Measurements from ENCODE around the gene COX14.

Gene COX14
- total RNA-seq: 9.7 to 21.5 (median 16.5) reads per million in 9 experiments

DNA sequence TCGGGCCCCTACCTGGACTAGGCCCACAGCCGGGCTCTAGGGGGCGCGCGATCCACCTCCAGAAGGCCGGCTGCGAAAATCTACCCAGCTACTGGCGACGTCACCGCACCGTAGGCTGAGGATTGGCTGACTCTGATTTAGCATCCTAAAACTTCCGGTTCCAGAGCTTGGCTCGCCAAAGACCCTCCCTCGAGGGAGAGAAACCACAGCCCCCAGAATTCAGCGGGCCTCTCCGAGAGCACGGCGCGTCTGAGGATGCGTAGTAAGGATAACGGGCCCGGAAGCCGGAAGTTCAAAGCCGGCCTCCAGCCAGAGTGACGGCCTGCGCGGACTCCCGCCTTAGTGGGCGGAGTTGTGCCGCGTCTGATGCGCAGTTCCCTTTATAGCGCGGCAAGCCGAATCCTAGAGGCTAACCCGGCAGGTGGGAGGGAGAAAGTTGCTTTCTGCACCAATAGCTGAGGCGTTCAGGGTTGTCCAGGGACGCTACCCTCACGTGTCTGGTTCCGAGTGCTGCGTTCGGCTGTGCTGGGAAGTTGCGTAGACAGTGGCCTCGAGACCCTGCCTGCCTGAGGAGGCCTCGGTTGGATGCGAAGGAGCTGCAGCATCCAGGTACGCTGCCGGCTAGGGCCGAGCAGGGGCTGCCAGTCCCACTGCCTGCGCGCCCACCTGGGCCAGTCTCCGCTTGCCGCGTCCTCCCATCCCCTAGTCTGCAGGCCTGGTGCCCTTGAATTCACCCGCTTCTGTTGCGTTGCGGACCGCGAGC is at the start of gene COX14:
TSS of gene COX14 (plus strand) at position 544 of the 763 bp plus-strand sequence. CDS start 7,808 bp downstream, outside the sequence.
- Mint-ChIP-seq H3K27ac (peak within 1 kb of the TSS; percentile 96 to 98), H3K9me3 (no peaks in the 10 kb centered on the region), H3K4me3 (peak within 1 kb of the TSS; percentile 94 to 99), H3K36me3 (ENCODE audit: insufficient read depth) (peaks cover 38% of the 10 kb centered on the region), H3K27me3 (no peaks in the 10 kb centered on the region), H3K4me1 (ENCODE audit: low read depth in 2 of 2) (peaks cover 28 to 34% of the 10 kb centered on the region in 2 donors)
- peak; percentile 98 to 99 (median 99) for DNase-seq
- ATAC-seq (replicated peaks): peak; percentile 81

DNA sequence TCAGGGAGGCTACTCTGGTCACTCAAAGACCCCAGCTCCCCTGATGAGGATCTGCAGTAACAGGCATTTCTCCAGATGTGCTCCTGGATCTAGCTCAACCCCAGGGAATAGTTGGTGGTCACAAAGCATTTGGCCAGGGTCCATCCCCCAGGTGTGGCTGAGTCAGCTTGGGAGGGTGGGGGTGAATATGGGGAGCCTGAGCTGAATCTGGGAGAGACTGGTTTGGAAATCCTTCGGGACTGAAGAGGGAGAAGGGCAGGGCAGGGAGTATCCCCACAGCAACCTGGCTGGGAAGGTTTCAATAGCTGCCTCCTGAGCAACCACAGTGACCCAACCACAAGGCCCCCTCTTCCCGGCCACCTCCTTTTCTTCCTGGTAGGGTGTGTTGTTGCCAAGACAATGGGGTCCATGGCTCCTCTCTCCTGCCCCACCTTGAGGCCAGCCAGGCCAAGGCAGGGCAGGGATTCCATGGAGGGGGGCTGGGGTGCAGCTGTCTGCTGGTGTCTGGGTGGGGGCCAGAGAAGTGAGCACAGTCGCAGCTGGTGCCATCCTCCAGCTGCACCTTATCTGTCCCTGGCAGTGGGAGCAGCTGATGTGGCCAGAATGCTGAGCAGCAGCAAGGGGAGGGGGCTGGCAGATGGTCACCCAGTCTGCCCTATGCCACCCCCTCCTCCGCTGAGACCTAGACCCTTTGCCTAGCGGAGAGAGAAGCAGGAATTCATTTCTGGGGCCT is 49.1 kb upstream of the COX14 start:
- peaks cover 3% of the 10 kb centered on the region for H3K36me3 Mint-ChIP-seq (ENCODE audit: insufficient read depth)
- no peak for DNase-seq
- no peak overlapping the region for H3K4me3 Mint-ChIP-seq
- H3K9me3 Mint-ChIP-seq: no peaks in the 10 kb centered on the region
- H3K27ac Mint-ChIP-seq: no peak overlapping the region
- H3K27me3 Mint-ChIP-seq: peaks cover 39 to 66% of the 10 kb centered on the region in 2 donors
- H3K4me1 Mint-ChIP-seq (ENCODE audit: low read depth in 2 of 2): peaks cover 6 to 8% of the 10 kb centered on the region in 2 donors
- no peak for ATAC-seq (replicated peaks)

DNA sequence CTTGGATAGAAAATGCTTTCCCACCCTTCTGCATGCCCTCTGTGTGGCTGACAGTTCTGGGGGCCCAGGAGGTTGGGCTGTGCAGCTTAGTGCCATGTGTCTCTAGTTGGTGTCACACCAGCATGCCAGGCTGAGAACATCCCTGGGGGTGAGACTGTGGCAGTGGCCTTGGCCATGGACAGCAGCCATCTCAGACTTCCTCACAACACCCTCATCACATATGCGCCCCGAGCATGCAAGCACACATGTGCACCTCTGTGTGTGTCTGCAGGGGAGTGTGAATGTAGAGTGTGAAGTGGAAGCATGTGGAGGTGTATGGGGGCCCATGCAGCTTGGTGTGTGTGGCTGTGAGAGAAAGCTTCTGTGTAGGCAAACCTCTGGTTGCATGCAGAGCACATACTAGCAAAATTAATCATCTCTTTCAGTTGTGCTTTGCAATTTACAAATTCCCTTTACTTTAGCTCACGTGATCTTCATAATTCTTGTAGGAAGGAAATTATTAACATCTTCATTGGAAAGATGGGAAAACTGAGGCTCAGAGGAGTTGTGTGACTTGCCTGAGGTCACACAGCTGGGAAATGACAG is 46.2 kb upstream of the COX14 start:
- DNase-seq (no peak), ATAC-seq (replicated peaks) (no peak)
- peaks cover 20 to 38% of the 10 kb centered on the region in 2 donors for H3K27me3 Mint-ChIP-seq

GRCh38 chr12:50066402-50066801 is 45.6 kb upstream of the COX14 start:
- ATAC-seq (replicated peaks) (peak; percentile 12), DNase-seq (no peak)
- H3K27me3 Mint-ChIP-seq: peaks cover 14 to 32% of the 10 kb centered on the region in 2 donors

More for the DNA sequence above, 46.2 kb upstream of the COX14 start:
- Mint-ChIP-seq H3K9me3 (no peaks in the 10 kb centered on the region), H3K27ac (no peak overlapping the region), H3K4me3 (no peak overlapping the region), H3K36me3 (ENCODE audit: insufficient read depth) (no peaks in the 10 kb centered on the region), H3K4me1 (ENCODE audit: low read depth in 2 of 2) (peaks cover 0 to 6% of the 10 kb centered on the region in 2 donors)

DNA sequence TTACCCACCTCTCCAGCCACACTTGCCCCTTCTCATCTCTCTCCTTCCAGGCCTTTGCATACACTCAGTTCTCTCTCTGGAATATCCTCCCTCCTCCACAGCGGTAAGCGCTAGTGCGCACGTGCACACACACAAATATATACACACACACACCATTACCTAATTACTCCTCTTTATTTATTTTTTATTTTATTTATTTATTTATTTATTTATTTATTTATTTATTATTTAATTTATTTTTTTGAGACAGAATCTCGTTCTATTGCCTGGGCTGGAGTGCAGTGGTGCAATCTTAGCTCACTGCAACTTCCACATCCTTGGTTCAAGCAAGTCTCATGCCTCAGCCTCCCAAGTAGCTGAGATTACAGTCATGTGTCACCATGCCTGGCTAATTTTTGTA is 43.0 kb upstream of the COX14 start:
- H3K36me3 Mint-ChIP-seq (ENCODE audit: insufficient read depth): no peaks in the 10 kb centered on the region
- ATAC-seq (replicated peaks): no peak
- no peak overlapping the region for H3K4me3 Mint-ChIP-seq
- no peaks in the 10 kb centered on the region for H3K9me3 Mint-ChIP-seq
- DNase-seq: no peak
- H3K27me3 Mint-ChIP-seq: peaks cover 0 to 7% of the 10 kb centered on the region in 2 donors
- H3K4me1 Mint-ChIP-seq (ENCODE audit: low read depth in 2 of 2): peaks cover 0 to 6% of the 10 kb centered on the region in 2 donors
- no peak overlapping the region for H3K27ac Mint-ChIP-seq

More at GRCh38 chr12:50066402-50066801, 45.6 kb upstream of the COX14 start:
- Mint-ChIP-seq H3K36me3 (ENCODE audit: insufficient read depth) (no peaks in the 10 kb centered on the region), H3K9me3 (no peaks in the 10 kb centered on the region), H3K4me1 (ENCODE audit: low read depth in 2 of 2) (peaks cover 0 to 6% of the 10 kb centered on the region in 2 donors), H3K4me3 (no peak overlapping the region), H3K27ac (no peak overlapping the region)

- no peak overlapping the region for H3K27ac Mint-ChIP-seq
Measured at GRCh38 chr12:50069539-50069938, 42.5 kb upstream of the COX14 start.

DNA sequence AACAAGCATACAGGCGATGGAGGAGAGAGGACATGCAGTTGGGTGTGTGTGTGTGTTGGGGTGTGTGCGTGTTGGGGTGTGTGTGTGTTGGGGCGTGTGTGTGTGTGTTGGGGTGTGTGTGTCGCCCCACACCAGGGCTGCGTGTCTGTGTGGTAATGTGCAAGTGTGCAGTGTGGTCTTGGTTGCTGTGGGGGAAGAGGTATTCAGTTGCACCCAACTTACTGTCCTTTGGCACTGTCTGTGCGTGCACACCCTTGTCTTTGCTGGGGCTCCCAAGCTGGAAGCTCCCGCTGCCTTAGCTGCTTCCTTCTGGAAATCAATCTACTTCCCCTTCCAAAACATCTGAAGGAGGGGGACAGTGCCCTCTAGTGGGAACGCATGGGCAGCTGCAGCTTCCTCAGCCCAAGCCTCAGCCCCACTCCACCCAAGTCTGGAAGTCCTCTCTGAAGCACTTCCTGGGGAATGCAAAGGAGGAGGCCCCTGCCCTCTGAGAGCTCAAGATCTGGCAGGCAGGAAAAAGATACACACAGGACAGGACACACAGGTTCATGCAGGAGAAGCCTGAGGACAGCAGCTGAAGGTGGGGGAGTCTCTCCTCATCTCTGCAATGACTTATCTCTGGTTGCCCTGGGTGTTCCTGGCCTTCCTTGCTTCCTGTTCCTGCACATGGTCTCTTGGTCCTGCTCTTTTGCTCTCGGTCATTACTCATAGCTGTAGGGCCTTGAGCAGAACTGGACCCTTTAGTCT is 41.5 kb upstream of the COX14 start:
- peaks cover 2% of the 10 kb centered on the region for H3K36me3 Mint-ChIP-seq (ENCODE audit: insufficient read depth)
- H3K27me3 Mint-ChIP-seq: peaks cover 0 to 9% of the 10 kb centered on the region in 2 donors
- H3K4me3 Mint-ChIP-seq: peak overlapping the region in 1 of 2 donors; percentile 11
- no peaks in the 10 kb centered on the region for H3K9me3 Mint-ChIP-seq
- DNase-seq (peak; percentile 56 to 59 (median 59)), ATAC-seq (replicated peaks) (peak; percentile 54)
- peaks cover 4 to 9% of the 10 kb centered on the region in 2 donors for H3K4me1 Mint-ChIP-seq (ENCODE audit: low read depth in 2 of 2)
- H3K27ac Mint-ChIP-seq: no peak overlapping the region

More at GRCh38 chr12:50069539-50069938, 42.5 kb upstream of the COX14 start:
- Mint-ChIP-seq H3K4me3 (no peak overlapping the region), H3K36me3 (ENCODE audit: insufficient read depth) (peaks cover 2% of the 10 kb centered on the region), H3K27me3 (peaks cover 0 to 2% of the 10 kb centered on the region in 2 donors), H3K9me3 (no peaks in the 10 kb centered on the region), H3K4me1 (ENCODE audit: low read depth in 2 of 2) (peaks cover 0 to 6% of the 10 kb centered on the region in 2 donors)
- ATAC-seq (replicated peaks) (no peak), DNase-seq (no peak)

GRCh38 chr12:50072198-50072907 is 39.7 kb upstream of the COX14 start:
- Mint-ChIP-seq H3K4me3 (no peak overlapping the region), H3K9me3 (no peaks in the 10 kb centered on the region), H3K4me1 (ENCODE audit: low read depth in 2 of 2) (peaks cover 4 to 9% of the 10 kb centered on the region in 2 donors), H3K27me3 (peaks cover 0 to 13% of the 10 kb centered on the region in 2 donors), H3K27ac (no peak overlapping the region), H3K36me3 (ENCODE audit: insufficient read depth) (peaks cover 2% of the 10 kb centered on the region)
- DNase-seq (no peak), ATAC-seq (replicated peaks) (no peak)

- DNase-seq (no peak), ATAC-seq (replicated peaks) (no peak)
- peaks cover 4 to 9% of the 10 kb centered on the region in 2 donors for H3K4me1 Mint-ChIP-seq (ENCODE audit: low read depth in 2 of 2)
- H3K9me3 Mint-ChIP-seq: no peaks in the 10 kb centered on the region
- peaks cover 2% of the 10 kb centered on the region for H3K36me3 Mint-ChIP-seq (ENCODE audit: insufficient read depth)
- peaks cover 5 to 21% of the 10 kb centered on the region in 2 donors for H3K27me3 Mint-ChIP-seq
- no peak overlapping the region for H3K27ac Mint-ChIP-seq
- no peak overlapping the region for H3K4me3 Mint-ChIP-seq
Measured at GRCh38 chr12:50073206-50073605, 38.8 kb upstream of the COX14 start.

DNA sequence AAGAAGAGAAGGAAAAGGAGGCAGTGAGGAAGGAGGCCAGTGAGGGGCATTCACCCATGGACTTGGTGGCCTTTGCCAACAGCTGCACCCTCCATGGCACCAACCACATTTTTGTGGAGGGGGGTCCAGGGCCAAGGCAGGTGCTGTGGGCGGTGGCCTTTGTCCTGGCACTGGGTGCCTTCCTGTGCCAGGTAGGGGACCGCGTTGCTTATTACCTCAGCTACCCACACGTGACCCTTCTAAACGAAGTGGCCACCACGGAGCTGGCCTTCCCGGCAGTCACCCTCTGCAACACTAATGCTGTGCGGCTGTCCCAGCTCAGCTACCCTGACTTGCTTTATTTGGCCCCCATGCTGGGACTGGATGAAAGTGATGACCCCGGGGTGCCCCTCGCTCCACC is 38.3 kb upstream of the COX14 start:
- H3K27ac Mint-ChIP-seq: no peak overlapping the region
- DNase-seq: no peak

GRCh38 chr12:50074936-50075807 is 36.9 kb upstream of the COX14 start:
- peaks cover 2% of the 10 kb centered on the region for H3K36me3 Mint-ChIP-seq (ENCODE audit: insufficient read depth)
- no peak overlapping the region for H3K4me3 Mint-ChIP-seq
- ATAC-seq (replicated peaks): peak; percentile 98
- H3K27me3 Mint-ChIP-seq: peaks cover 5 to 31% of the 10 kb centered on the region in 2 donors
- H3K27ac Mint-ChIP-seq: peak overlapping the region; percentile 64 to 78
- no peaks in the 10 kb centered on the region for H3K9me3 Mint-ChIP-seq
- DNase-seq: peak; percentile 75 to 78 (median 77)
- H3K4me1 Mint-ChIP-seq (ENCODE audit: low read depth in 2 of 2): peaks cover 4 to 7% of the 10 kb centered on the region in 2 donors

More for the DNA sequence above, 38.3 kb upstream of the COX14 start:
- H3K4me1 Mint-ChIP-seq (ENCODE audit: low read depth in 2 of 2): peaks cover 4 to 9% of the 10 kb centered on the region in 2 donors
- peaks cover 2% of the 10 kb centered on the region for H3K36me3 Mint-ChIP-seq (ENCODE audit: insufficient read depth)
- no peaks in the 10 kb centered on the region for H3K9me3 Mint-ChIP-seq
- H3K4me3 Mint-ChIP-seq: no peak overlapping the region
- no peak for ATAC-seq (replicated peaks)
- peaks cover 5 to 26% of the 10 kb centered on the region in 2 donors for H3K27me3 Mint-ChIP-seq

GRCh38 chr12:50075808-50076170 is 36.2 kb upstream of the COX14 start:
- Mint-ChIP-seq H3K4me1 (ENCODE audit: low read depth in 2 of 2) (peaks cover 4% of the 10 kb centered on the region in 2 donors), H3K4me3 (no peak overlapping the region), H3K27ac (no peak overlapping the region), H3K36me3 (ENCODE audit: insufficient read depth) (peaks cover 2% of the 10 kb centered on the region), H3K9me3 (no peaks in the 10 kb centered on the region), H3K27me3 (peaks cover 5 to 31% of the 10 kb centered on the region in 2 donors)
- DNase-seq (no peak), ATAC-seq (replicated peaks) (no peak)

Measured in effector memory CD8-positive, alpha-beta T cell (primary cell).